ENCODE results near the gene MAP7D3. TPM values are rescaled to one million over a fixed set of nuclear protein-coding genes. Genes with fewer than 3 reads are reported as not detected.
A peak's percentile ranks its signal among the peaks of the same experiment; 100 is the strongest.

Gene MAP7D3
- total RNA-seq, 1 experiment from 2014 or later = 18.0 TPM

DNA sequence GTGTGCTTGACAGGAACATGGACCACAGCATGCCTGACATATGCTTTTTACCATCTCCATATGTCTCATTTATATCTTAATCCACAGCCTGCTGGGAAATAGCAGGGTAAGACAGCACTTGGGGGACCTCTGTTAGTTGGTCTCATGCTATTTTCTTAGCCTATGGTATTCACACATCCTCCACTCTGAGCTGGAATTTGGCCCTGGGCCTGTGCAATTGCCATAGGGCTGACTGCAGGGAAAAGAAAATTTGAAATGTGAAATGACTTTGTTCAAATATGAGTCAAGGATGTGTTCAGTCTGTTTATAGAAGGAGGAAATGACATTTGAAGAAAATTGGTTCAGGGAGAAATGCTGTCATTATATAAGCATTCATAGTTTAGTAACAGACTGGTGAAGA, 9.6 kb upstream of the MAP7D3 start:
- H3K4me3 Mint-ChIP-seq (ENCODE audit: unreplicated experiment) = no peak overlapping the region
- no peak overlapping the region for H3K27ac Mint-ChIP-seq (ENCODE audit: low read depth, unreplicated experiment)
- H3K9me3 Mint-ChIP-seq (ENCODE audit: unreplicated experiment) = no peaks in the 10 kb centered on the region
- peaks cover 38% of the 10 kb centered on the region for H3K27me3 Mint-ChIP-seq (ENCODE audit: insufficient read depth, unreplicated experiment)
- intact Hi-C loops (cut with micrococcal nuclease) = loop anchor here (10.0 kb wide), 1 partner anchor 434 kb away; no protein-coding TSS in a partner anchor
- CTCF ChIA-PET = interaction anchor here (0.6 to 1.9 kb wide), 2 partner anchors 8 to 77 kb away, joined by 6 to 8 read pairs; no protein-coding TSS in a partner anchor
- DNase-seq (ENCODE audit: unreplicated experiment) = no peak
- TF ChIP-seq, protein P1, sequence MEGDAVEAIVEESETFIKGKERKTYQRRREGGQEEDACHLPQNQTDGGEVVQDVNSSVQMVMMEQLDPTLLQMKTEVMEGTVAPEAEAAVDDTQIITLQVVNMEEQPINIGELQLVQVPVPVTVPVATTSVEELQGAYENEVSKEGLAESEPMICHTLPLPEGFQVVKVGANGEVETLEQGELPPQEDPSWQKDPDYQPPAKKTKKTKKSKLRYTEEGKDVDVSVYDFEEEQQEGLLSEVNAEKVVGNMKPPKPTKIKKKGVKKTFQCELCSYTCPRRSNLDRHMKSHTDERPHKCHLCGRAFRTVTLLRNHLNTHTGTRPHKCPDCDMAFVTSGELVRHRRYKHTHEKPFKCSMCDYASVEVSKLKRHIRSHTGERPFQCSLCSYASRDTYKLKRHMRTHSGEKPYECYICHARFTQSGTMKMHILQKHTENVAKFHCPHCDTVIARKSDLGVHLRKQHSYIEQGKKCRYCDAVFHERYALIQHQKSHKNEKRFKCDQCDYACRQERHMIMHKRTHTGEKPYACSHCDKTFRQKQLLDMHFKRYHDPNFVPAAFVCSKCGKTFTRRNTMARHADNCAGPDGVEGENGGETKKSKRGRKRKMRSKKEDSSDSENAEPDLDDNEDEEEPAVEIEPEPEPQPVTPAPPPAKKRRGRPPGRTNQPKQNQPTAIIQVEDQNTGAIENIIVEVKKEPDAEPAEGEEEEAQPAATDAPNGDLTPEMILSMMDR (IDR thresholded peaks at IDR 0.05; ENCODE audit: unreplicated experiment) = no peak
- no peaks in the 10 kb centered on the region for H3K36me3 Mint-ChIP-seq (ENCODE audit: insufficient read depth, unreplicated experiment)
- POLR2A ChIA-PET = no interaction called here
- no TSS peak for BruUV-seq (replicated peaks)
- peaks cover 8% of the 10 kb centered on the region for H3K4me1 Mint-ChIP-seq (ENCODE audit: insufficient read depth, unreplicated experiment)

- Mint-ChIP-seq H3K9me3 (ENCODE audit: unreplicated experiment) (no peaks in the 10 kb centered on the region), H3K4me1 (ENCODE audit: insufficient read depth, unreplicated experiment) (peaks cover 8% of the 10 kb centered on the region), H3K36me3 (ENCODE audit: insufficient read depth, unreplicated experiment) (no peaks in the 10 kb centered on the region), H3K4me3 (ENCODE audit: unreplicated experiment) (no peak overlapping the region), H3K27me3 (ENCODE audit: insufficient read depth, unreplicated experiment) (peaks cover 43% of the 10 kb centered on the region), H3K27ac (ENCODE audit: low read depth, unreplicated experiment) (no peak overlapping the region)
- ChIA-PET POLR2A (interaction anchor here (0.7 kb wide), 1 partner anchor 435 kb away, joined by 3 read pairs; no protein-coding TSS in a partner anchor), CTCF (interaction anchor here (1.9 kb wide), 2 partner anchors 9 to 231 kb away, joined by 7 to 8 read pairs; no protein-coding TSS in a partner anchor)
- BruUV-seq (replicated peaks) = no TSS peak
- DNase-seq (ENCODE audit: unreplicated experiment) = peak; percentile 51
- intact Hi-C loops (cut with micrococcal nuclease) = no loop called here
- TF ChIP-seq, protein P1 (IDR thresholded peaks at IDR 0.05; ENCODE audit: unreplicated experiment) = no peak
Observed at GRCh38 chrX:136259543-136259942, 8.3 kb upstream of the MAP7D3 start.

DNA sequence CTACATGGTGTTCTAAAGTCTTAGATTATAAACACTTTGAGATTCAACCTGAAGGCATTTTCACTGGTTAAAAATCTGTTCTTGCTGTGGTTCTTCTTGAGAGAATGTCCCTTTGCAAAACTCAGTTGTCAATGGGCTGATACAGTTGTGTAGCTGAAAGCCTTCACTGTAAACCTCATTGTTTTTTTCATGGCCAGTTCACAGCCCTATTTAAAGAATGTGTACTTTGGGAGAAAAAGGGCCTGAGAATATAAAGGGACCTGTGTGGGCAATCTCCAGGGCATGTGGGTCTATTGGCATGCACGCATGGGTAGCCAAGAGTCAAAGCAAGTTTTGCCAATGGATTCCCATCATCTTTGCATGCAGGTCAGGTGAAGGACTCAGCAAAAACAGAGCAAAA, 7.8 kb upstream of the MAP7D3 start:
- no TSS peak for BruUV-seq (replicated peaks)

DNA sequence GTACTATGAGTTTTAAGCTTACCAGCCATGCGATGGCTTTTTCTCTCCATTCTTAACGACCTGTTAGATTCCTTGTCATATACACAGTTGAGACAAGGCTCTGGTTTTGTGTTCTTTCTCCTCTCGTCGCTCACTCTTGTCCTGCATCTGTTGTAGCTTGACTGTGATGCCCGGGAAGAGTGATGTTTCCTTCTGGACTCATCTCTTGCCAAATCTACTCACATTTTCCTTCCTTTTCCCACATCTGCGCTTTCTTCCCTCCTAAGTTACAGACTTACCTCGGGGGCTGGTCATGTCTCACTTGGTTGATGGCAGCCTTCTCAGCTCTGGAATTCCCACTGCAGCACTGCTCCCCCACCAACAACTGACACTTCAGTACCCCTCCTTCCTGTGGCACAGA, 4.8 kb upstream of the MAP7D3 start:
- intact Hi-C loops (cut with micrococcal nuclease) = no loop called here
- Mint-ChIP-seq H3K27ac (ENCODE audit: low read depth, unreplicated experiment) (no peak overlapping the region), H3K9me3 (ENCODE audit: unreplicated experiment) (no peaks in the 10 kb centered on the region), H3K27me3 (ENCODE audit: insufficient read depth, unreplicated experiment) (peaks cover 43% of the 10 kb centered on the region), H3K36me3 (ENCODE audit: insufficient read depth, unreplicated experiment) (no peaks in the 10 kb centered on the region), H3K4me1 (ENCODE audit: insufficient read depth, unreplicated experiment) (peaks cover 8% of the 10 kb centered on the region), H3K4me3 (ENCODE audit: unreplicated experiment) (no peak overlapping the region)
- DNase-seq (ENCODE audit: unreplicated experiment) = no peak
- CTCF ChIA-PET = interaction anchor here (1.0 to 2.3 kb wide), 2 partner anchors 11 to 12 kb away, joined by 4 to 16 read pairs; no protein-coding TSS in a partner anchor
- BruUV-seq (replicated peaks) = no TSS peak
- POLR2A ChIA-PET = interaction anchor here (0.6 to 0.8 kb wide), 2 partner anchors 10 to 607 kb away, joined by 3 to 4 read pairs; no protein-coding TSS in a partner anchor
- TF ChIP-seq, protein P1 (IDR thresholded peaks at IDR 0.05; ENCODE audit: unreplicated experiment) = no peak

More for the DNA sequence above, 7.8 kb upstream of the MAP7D3 start:
- DNase-seq (ENCODE audit: unreplicated experiment) = no peak
- H3K9me3 Mint-ChIP-seq (ENCODE audit: unreplicated experiment) = no peaks in the 10 kb centered on the region
- ChIA-PET CTCF (interaction anchor here (0.6 to 1.9 kb wide), 3 partner anchors 9 to 620 kb away, joined by 3 to 9 read pairs (median 7); no protein-coding TSS in a partner anchor), POLR2A (interaction anchor here (0.5 kb wide), 1 partner anchor 35 kb away, joined by 3 read pairs; no protein-coding TSS in a partner anchor)
- H3K4me1 Mint-ChIP-seq (ENCODE audit: insufficient read depth, unreplicated experiment) = peaks cover 8% of the 10 kb centered on the region
- peaks cover 43% of the 10 kb centered on the region for H3K27me3 Mint-ChIP-seq (ENCODE audit: insufficient read depth, unreplicated experiment)
- no peak overlapping the region for H3K4me3 Mint-ChIP-seq (ENCODE audit: unreplicated experiment)
- H3K36me3 Mint-ChIP-seq (ENCODE audit: insufficient read depth, unreplicated experiment) = no peaks in the 10 kb centered on the region
- TF ChIP-seq, protein P1 (IDR thresholded peaks at IDR 0.05; ENCODE audit: unreplicated experiment) = no peak
- intact Hi-C loops (cut with micrococcal nuclease) = no loop called here
- no peak overlapping the region for H3K27ac Mint-ChIP-seq (ENCODE audit: low read depth, unreplicated experiment)
